Measurements from ENCODE around the gene MAML2. TPM values are rescaled to one million over a fixed set of nuclear protein-coding genes. Genes with fewer than 3 reads are reported as not detected.

Gene MAML2
- total and polyA plus RNA-seq, 9 of the 15 experiments (the other 6 are each of a cell fraction or from before 2014, with no cell fraction given) = 0.79 to 6.8 (median 4.8) TPM

- TF ChIP-seq RNF219 (CRISPR knock-in tag; IDR thresholded peaks at IDR 0.05) = no peak
- TF ChIP-seq SMC3 (conservative IDR thresholded peaks at IDR 0.05; ENCODE audit: insufficient read depth, low read depth, low read length) = 0 out of 2 replicates have a peak, but pooled peaks have one; percentile 23
- TF ChIP-seq ZNF668 (CRISPR knock-in tag; IDR thresholded peaks at IDR 0.05) = no peak
- no peak for TF ChIP-seq PBX2 (CRISPR knock-in tag; IDR thresholded peaks at IDR 0.05; ENCODE audit: low read depth)
- TF ChIP-seq PBX2 (tag; conservative IDR thresholded peaks at IDR 0.05; ENCODE audit: low read depth) = peak; percentile 91
- TF ChIP-seq NFXL1 (CRISPR knock-in tag; IDR thresholded peaks at IDR 0.05) = no peak
- TF ChIP-seq TAF7 (tag; IDR thresholded peaks at IDR 0.05) = no peak
- TF ChIP-seq MCM2 (IDR thresholded peaks at IDR 0.05; ENCODE audit: low read depth) = no peak
- no peak for TF ChIP-seq TCF3 (CRISPR knock-in tag; IDR thresholded peaks at IDR 0.05)
- no peak for TF ChIP-seq POLR3A (IDR thresholded peaks at IDR 0.05; ENCODE audit: borderline replicate concordance, extremely low read depth, insufficient read depth, insufficient read length)
- no peak for TF ChIP-seq NR0B1 (IDR thresholded peaks at IDR 0.05; ENCODE audit: partially characterized antibody)
- no peak for TF ChIP-seq U2AF2 (optimal IDR thresholded peaks at IDR 0.05; ENCODE audit: low read depth, low read length)
- TF ChIP-seq PPARD (CRISPR knock-in tag; IDR thresholded peaks at IDR 0.05) = no peak
- no peak for TF ChIP-seq ATF4 (CRISPR knock-in tag; IDR thresholded peaks at IDR 0.05)
- TF ChIP-seq CHAMP1 (IDR thresholded peaks at IDR 0.05) = no peak
- TF ChIP-seq KLF16 (IDR thresholded peaks at IDR 0.05) = no peak
Measured at GRCh38 chr11:96012086-96012824, 330.7 kb downstream of the MAML2 start (continued).

Data from K562 (cell line).